ENCODE data around the gene PFKM. TPM values are rescaled to one million over a fixed set of nuclear protein-coding genes. Genes with fewer than 3 reads are reported as not detected.

Gene PFKM
- total RNA-seq, 2 experiments from 2014 or later: 25.0 to 28.3 TPM

GRCh38 chr12:48187916-48188695 is 68.9 kb downstream of the PFKM start:
- DNase-seq (no peak), ATAC-seq (no peak)
- H3K36me3 Mint-ChIP-seq: no peaks in the 10 kb centered on the region
- CTCF ChIA-PET: interaction anchor here (1.0 to 7.1 kb wide), 3 partner anchors 9 to 30 kb away, joined by 3 to 60 read pairs (median 17); no protein-coding TSS in a partner anchor
- H3K4me3 Mint-ChIP-seq: no peak overlapping the region
- H3K27ac Mint-ChIP-seq: no peak overlapping the region
- H3K27me3 Mint-ChIP-seq: peaks cover 47% of the 10 kb centered on the region
- H3K4me1 Mint-ChIP-seq: peaks cover 21% of the 10 kb centered on the region
- no peaks in the 10 kb centered on the region for H3K9me3 Mint-ChIP-seq (ENCODE audit: low read depth)

DNA sequence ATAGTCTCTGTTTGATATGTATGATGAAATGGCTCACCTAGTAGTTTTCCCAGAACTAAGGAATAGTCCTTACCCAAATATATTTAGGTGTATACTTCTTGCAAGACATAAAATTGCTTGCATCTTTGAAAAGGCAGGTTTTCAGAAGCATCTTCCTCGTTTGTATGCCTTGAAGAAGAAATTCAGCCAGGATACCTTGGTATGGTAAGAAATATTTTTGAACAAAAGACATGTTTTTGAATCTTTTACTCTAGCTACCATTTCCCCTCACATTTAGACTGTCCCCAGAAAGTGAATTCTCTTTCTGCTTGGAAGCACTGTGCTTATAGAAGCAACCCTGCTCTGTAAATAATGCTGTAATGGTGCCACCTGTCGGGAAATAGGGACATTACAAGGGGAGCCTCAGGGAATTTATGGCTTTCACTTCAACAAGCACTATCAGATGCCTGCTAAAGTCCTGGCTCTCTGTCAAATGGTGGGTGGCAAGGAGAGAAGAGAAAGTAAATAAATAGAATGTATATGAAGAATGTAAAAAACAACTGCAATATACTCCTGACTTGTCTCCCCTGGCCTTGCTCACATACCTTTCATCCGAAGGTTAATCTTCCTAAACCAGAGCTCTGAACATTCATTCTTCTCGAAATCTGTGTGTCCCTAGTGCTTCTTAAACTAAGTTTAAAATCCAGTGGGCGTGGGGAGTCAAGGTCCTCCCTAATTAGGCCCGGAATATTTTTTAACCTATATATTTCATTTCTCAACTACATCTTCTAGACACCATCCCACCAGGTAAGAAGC is 70.4 kb downstream of the PFKM start:
- no peaks in the 10 kb centered on the region for H3K9me3 Mint-ChIP-seq (ENCODE audit: low read depth)
- no peaks in the 10 kb centered on the region for H3K36me3 Mint-ChIP-seq
- ATAC-seq (peak; percentile 75), DNase-seq (peak; percentile 81)
- CTCF ChIA-PET: interaction anchor here (0.5 to 7.1 kb wide), 15 partner anchors 8 to 429 kb away, joined by 3 to 60 read pairs (median 3); partner anchors contain the start of gene ASB8
- no peak overlapping the region for H3K4me3 Mint-ChIP-seq
- H3K27me3 Mint-ChIP-seq: peaks cover 56% of the 10 kb centered on the region
- H3K4me1 Mint-ChIP-seq: peaks cover 16% of the 10 kb centered on the region
- no peak overlapping the region for H3K27ac Mint-ChIP-seq

GRCh38 chr12:48191096-48191495 is 71.9 kb downstream of the PFKM start:
- DNase-seq: no peak
- Mint-ChIP-seq H3K27me3 (peaks cover 49% of the 10 kb centered on the region), H3K9me3 (ENCODE audit: low read depth) (no peaks in the 10 kb centered on the region), H3K27ac (no peak overlapping the region), H3K4me1 (peaks cover 10% of the 10 kb centered on the region), H3K36me3 (no peaks in the 10 kb centered on the region), H3K4me3 (no peak overlapping the region)
- CTCF ChIA-PET: interaction anchor here (2.8 to 7.1 kb wide), 2 partner anchors 7 to 12 kb away, joined by 17 to 60 read pairs; no protein-coding TSS in a partner anchor
- ATAC-seq: no peak

DNA sequence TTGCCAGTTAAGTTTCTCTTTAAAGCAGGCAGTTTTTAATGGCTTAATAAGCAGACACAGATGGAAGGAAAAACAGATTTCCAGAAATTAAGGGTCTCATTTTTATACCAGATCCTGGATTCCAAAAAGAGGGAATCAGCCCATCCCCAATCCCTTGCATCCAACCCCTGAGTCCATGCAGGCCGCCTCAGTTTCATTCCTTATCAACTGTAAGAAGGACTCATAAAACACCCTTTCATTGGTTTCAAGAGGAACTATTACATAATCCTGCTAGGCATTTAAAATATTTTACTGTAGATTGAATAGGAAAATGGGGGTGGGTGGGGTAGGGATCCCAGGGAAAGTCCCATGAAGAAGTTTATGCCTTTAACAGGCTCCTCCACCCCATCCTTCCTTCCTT is 73.7 kb downstream of the PFKM start:
- no peak overlapping the region for H3K27ac Mint-ChIP-seq
- ATAC-seq: no peak
- CTCF ChIA-PET: interaction anchor here (0.8 to 1.4 kb wide), 3 partner anchors 10 to 29 kb away, joined by 3 to 8 read pairs (median 3); partner anchors contain the start of gene CCDC184

DNA sequence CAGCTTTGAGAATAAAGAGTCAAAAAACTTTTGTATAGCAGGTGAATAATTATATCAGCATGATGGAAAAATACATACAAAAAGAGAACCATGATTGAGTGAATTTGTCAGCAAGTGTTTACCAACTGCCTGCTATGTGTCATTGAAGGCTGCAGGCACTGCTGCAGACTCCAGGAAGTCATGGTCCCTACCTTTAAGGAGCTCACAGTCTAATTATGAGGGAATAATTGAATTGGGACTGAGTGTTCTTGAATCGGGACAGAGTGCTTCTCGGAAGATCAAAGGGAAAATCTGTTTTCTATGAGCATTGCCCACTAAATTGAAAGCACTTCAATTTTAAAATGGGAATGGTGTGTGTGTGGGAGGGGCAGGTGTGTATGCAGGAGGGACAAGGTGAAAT is 74.5 kb downstream of the PFKM start:
- H3K27ac Mint-ChIP-seq: no peak overlapping the region
- CTCF ChIA-PET: interaction anchor here (0.8 to 1.4 kb wide), 3 partner anchors 10 to 30 kb away, joined by 3 to 8 read pairs (median 3); partner anchors contain the start of gene CCDC184
- H3K27me3 Mint-ChIP-seq: peaks cover 42% of the 10 kb centered on the region
- H3K4me1 Mint-ChIP-seq: peaks cover 16% of the 10 kb centered on the region
- H3K4me3 Mint-ChIP-seq: no peak overlapping the region
- no peak for ATAC-seq
- H3K9me3 Mint-ChIP-seq (ENCODE audit: low read depth): no peaks in the 10 kb centered on the region
- peaks cover under 1% of the 10 kb centered on the region for H3K36me3 Mint-ChIP-seq
- no peak for DNase-seq

More for the DNA sequence above, 73.7 kb downstream of the PFKM start:
- Mint-ChIP-seq H3K4me3 (no peak overlapping the region), H3K36me3 (no peaks in the 10 kb centered on the region), H3K9me3 (ENCODE audit: low read depth) (no peaks in the 10 kb centered on the region), H3K4me1 (peaks cover 16% of the 10 kb centered on the region), H3K27me3 (peaks cover 44% of the 10 kb centered on the region)
- no peak for DNase-seq

DNA sequence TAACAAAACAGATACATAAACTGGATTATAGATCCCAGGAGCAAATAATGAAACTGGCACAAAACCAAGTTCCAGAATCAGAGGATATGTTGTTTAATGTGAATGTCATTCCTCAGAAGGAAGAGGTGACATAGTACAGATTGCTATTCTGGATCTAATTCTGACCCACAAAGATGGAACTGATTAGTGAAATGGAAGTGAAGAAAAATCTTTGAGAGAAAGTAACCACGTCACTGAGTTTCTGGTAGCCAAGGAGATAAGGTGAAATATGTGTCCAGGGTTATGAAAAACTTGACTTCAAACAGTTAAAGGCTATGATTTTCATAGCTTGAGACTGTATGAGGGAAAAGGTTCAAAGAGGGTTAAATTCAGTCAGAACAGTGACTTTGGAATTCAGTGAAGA is 75.6 kb downstream of the PFKM start:
- CTCF ChIA-PET: interaction anchor here (1.5 to 6.9 kb wide), 2 partner anchors 7 to 12 kb away, joined by 3 to 60 read pairs; no protein-coding TSS in a partner anchor
- ATAC-seq: no peak
- no peak overlapping the region for H3K27ac Mint-ChIP-seq
- H3K4me3 Mint-ChIP-seq: no peak overlapping the region
- no peaks in the 10 kb centered on the region for H3K9me3 Mint-ChIP-seq (ENCODE audit: low read depth)
- no peak for DNase-seq
- H3K36me3 Mint-ChIP-seq: peaks cover 2% of the 10 kb centered on the region
- H3K4me1 Mint-ChIP-seq: peaks cover 24% of the 10 kb centered on the region
- peaks cover 39% of the 10 kb centered on the region for H3K27me3 Mint-ChIP-seq

Small RNA genes lying within 50 kb of the gene (microRNA-seq; reads per million reads assigned to microRNA genes)
- not detected for gene MIR6505

Other genes starting within 250 kb of the PFKM start
- 10 to 100 TPM; 34.9 to 69.8 TPM for gene VDR, start 214.4 kb upstream of the PFKM start, total RNA-seq
- gene TMEM106C, start 155.8 kb upstream of the PFKM start, total RNA-seq: 100 to 1,000 TPM; 162 to 174 TPM
- under 1 TPM in 1 of 2 experiments, not detected in 1; 0.33 TPM for gene COL2A1, start 114.9 kb upstream of the PFKM start, total RNA-seq
- 10 to 100 TPM; 41.3 to 54.8 TPM for gene SENP1, start 13.3 kb upstream of the PFKM start, total RNA-seq
- 10 to 100 TPM; 40.2 to 43.1 TPM for gene ASB8, start 38.2 kb downstream of the PFKM start, total RNA-seq
- gene CCDC184, start 64.3 kb downstream of the PFKM start, total RNA-seq: under 1 TPM; 0.32 to 0.63 TPM
- gene OR10AD1, start 83.9 kb downstream of the PFKM start, total RNA-seq: not detected
- gene ZNF641, start 231.6 kb downstream of the PFKM start, total RNA-seq: 10 to 100 TPM; 12.6 to 16.2 TPM

Data from activated CD8-positive, alpha-beta memory T cell treated with anti-CD3 and anti-CD28 coated beads, Interleukin-2, amount 10 ng/mL, durations not matched to agents 7 days and 5 days (primary cell).